Measurements from ENCODE around the gene EML6. TPM values are rescaled to one million over a fixed set of nuclear protein-coding genes. Genes with fewer than 3 reads are reported as not detected.

Gene EML6
- polyA plus RNA-seq, 3 donors = 0.22 to 0.85 (median 0.74) TPM

- 81 to 87% (median 83%) methylated on average over 9 of the region's 9 CpGs for WGBS, 3 donors
Measured at GRCh38 chr2:54887850-54888545, 164.5 kb downstream of the EML6 start.

GRCh38 chr2:54889053-54889452 lies 165.6 kb downstream of the EML6 start:
- 77 to 86% (median 82%) methylated on average over 2 of the region's 2 CpGs for WGBS, 3 donors
- H3K27ac ChIP-seq (ENCODE audit: low read depth, low read length) = no peak overlapping the region

More at GRCh38 chr2:54887850-54888545, 164.5 kb downstream of the EML6 start:
- H3K27ac ChIP-seq (ENCODE audit: low read depth, low read length) = no peak overlapping the region

GRCh38 chr2:54891909-54892308 lies 168.4 kb downstream of the EML6 start:
- 73 to 83% (median 78%) methylated on average over 4 of the region's 4 CpGs for whole genome bisulfite sequencing, 3 donors
- H3K27ac ChIP-seq (ENCODE audit: low read depth, low read length) = no peak overlapping the region

- H3K27ac ChIP-seq (ENCODE audit: low read depth, low read length) = no peak overlapping the region
- WGBS, 3 donors = 80 to 83% (median 83%) methylated on average over 3 of the region's 3 CpGs
Measured at GRCh38 chr2:54894467-54894866, 171.0 kb downstream of the EML6 start.

GRCh38 chr2:54895730-54896129 lies 172.3 kb downstream of the EML6 start:
- 68 to 92% (median 72%) methylated on average over 1 of the region's 1 CpG for WGBS, 3 donors
- H3K27ac ChIP-seq (ENCODE audit: low read depth, low read length) = no peak overlapping the region

- WGBS, 3 donors = 64 to 79% (median 75%) methylated on average over 11 of the region's 11 CpGs
- no peak overlapping the region for H3K27ac ChIP-seq (ENCODE audit: low read depth, low read length)
Measured at GRCh38 chr2:54897420-54898310, 174.2 kb downstream of the EML6 start.

- WGBS, 3 donors = 73 to 80% (median 80%) methylated on average over 7 of the region's 7 CpGs
- H3K27ac ChIP-seq (ENCODE audit: low read depth, low read length) = no peak overlapping the region
Measured at GRCh38 chr2:54898456-54899226, 175.2 kb downstream of the EML6 start.

- 57 to 83% (median 82%) methylated on average over 5 of the region's 5 CpGs for WGBS, 3 donors
- no peak overlapping the region for H3K27ac ChIP-seq (ENCODE audit: low read depth, low read length)
Measured at GRCh38 chr2:54899576-54900200, 176.2 kb downstream of the EML6 start.

- WGBS, 3 donors = 52 to 80% (median 80%) methylated on average over 9 of the region's 9 CpGs
- no peak overlapping the region for H3K27ac ChIP-seq (ENCODE audit: low read depth, low read length)
Measured at GRCh38 chr2:54901224-54901986, 177.9 kb downstream of the EML6 start.

GRCh38 chr2:54902763-54903162 lies 179.3 kb downstream of the EML6 start:
- H3K27ac ChIP-seq (ENCODE audit: low read depth, low read length) = no peak overlapping the region
- WGBS, 3 donors = 87 to 91% (median 89%) methylated on average over 7 of the region's 7 CpGs

- WGBS, 3 donors = 59 to 83% (median 62%) methylated on average over 9 of the region's 9 CpGs
- H3K27ac ChIP-seq (ENCODE audit: low read depth, low read length) = no peak overlapping the region
Measured at GRCh38 chr2:54903736-54904554, 180.5 kb downstream of the EML6 start.

GRCh38 chr2:54904836-54905235 lies 181.4 kb downstream of the EML6 start:
- H3K27ac ChIP-seq (ENCODE audit: low read depth, low read length) = no peak overlapping the region
- 57 to 81% (median 70%) methylated on average over 5 of the region's 5 CpGs for WGBS, 3 donors

GRCh38 chr2:54906716-54907115 lies 183.3 kb downstream of the EML6 start:
- 74 to 80% (median 77%) methylated on average over 3 of the region's 3 CpGs for WGBS, 3 donors
- no peak overlapping the region for H3K27ac ChIP-seq (ENCODE audit: low read depth, low read length)

GRCh38 chr2:54907663-54908062 lies 184.2 kb downstream of the EML6 start:
- 97 to 100% (median 98%) methylated on average over 1 of the region's 1 CpG for WGBS, 3 donors
- H3K27ac ChIP-seq (ENCODE audit: low read depth, low read length) = no peak overlapping the region

- H3K27ac ChIP-seq (ENCODE audit: low read depth, low read length) = no peak overlapping the region
- WGBS, 3 donors = 88 to 94% (median 89%) methylated on average over 6 of the region's 6 CpGs
Measured at GRCh38 chr2:54908591-54908990, 185.1 kb downstream of the EML6 start.

GRCh38 chr2:54909001-54909400 lies 185.5 kb downstream of the EML6 start:
- H3K27ac ChIP-seq (ENCODE audit: low read depth, low read length) = no peak overlapping the region
- 74 to 86% (median 77%) methylated on average over 3 of the region's 3 CpGs for WGBS, 3 donors

- H3K27ac ChIP-seq (ENCODE audit: low read depth, low read length) = no peak overlapping the region
- 90 to 97% (median 92%) methylated on average over 4 of the region's 4 CpGs for WGBS, 3 donors
Measured at GRCh38 chr2:54912305-54912704, 188.8 kb downstream of the EML6 start.
